Epithelial cell of prostate (primary cell): ENCODE data around the gene SLC34A1.
"Not testable (repeated sequence)": the region's sequence is repeated elsewhere in the genome, so short reads cannot be mapped to it uniquely, and the experiment has no call there.

Experiments
- DNase-seq: peaks from one replicate; pipeline ENCODE4 v3.0.0-alpha.2; 2011; ENCODE audit warnings: low read depth, low spot score
- H3K27ac ChIP-seq: fragments of 450-650 bp; 2 replicates; pipeline ENCODE4 v1.5.1; 2017; ENCODE audit warnings: mild to moderate bottlenecking

SLC34A1 gene, protein sequence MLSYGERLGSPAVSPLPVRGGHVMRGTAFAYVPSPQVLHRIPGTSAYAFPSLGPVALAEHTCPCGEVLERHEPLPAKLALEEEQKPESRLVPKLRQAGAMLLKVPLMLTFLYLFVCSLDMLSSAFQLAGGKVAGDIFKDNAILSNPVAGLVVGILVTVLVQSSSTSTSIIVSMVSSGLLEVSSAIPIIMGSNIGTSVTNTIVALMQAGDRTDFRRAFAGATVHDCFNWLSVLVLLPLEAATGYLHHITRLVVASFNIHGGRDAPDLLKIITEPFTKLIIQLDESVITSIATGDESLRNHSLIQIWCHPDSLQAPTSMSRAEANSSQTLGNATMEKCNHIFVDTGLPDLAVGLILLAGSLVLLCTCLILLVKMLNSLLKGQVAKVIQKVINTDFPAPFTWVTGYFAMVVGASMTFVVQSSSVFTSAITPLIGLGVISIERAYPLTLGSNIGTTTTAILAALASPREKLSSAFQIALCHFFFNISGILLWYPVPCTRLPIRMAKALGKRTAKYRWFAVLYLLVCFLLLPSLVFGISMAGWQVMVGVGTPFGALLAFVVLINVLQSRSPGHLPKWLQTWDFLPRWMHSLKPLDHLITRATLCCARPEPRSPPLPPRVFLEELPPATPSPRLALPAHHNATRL

DNA sequence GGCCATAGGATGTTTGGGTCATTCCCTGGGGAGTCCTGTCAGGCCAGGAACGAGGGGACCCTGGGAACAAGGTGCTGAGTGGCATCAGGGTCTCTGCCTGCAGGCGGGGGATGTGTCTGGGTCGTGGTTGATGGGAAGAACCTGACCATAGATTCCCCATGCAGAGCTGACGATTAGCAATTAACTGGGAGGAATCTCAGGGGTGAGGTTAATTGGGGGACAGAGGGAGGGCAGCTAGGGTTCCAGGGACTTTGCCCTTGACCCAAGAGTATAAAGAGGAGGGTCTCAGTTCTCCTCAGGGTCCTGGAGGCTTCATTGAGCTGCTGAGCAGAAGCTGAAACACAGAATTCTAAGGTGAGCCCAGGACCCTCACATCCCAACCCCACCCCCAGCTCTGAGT is at the start of gene SLC34A1:
TSS of gene SLC34A1 (plus strand) at position 301 of the 400 bp plus-strand sequence. CDS start 1,308 bp downstream, outside the sequence.
- no peak for DNase-seq
- H3K27ac ChIP-seq: no peak within 1 kb of the TSS

DNA sequence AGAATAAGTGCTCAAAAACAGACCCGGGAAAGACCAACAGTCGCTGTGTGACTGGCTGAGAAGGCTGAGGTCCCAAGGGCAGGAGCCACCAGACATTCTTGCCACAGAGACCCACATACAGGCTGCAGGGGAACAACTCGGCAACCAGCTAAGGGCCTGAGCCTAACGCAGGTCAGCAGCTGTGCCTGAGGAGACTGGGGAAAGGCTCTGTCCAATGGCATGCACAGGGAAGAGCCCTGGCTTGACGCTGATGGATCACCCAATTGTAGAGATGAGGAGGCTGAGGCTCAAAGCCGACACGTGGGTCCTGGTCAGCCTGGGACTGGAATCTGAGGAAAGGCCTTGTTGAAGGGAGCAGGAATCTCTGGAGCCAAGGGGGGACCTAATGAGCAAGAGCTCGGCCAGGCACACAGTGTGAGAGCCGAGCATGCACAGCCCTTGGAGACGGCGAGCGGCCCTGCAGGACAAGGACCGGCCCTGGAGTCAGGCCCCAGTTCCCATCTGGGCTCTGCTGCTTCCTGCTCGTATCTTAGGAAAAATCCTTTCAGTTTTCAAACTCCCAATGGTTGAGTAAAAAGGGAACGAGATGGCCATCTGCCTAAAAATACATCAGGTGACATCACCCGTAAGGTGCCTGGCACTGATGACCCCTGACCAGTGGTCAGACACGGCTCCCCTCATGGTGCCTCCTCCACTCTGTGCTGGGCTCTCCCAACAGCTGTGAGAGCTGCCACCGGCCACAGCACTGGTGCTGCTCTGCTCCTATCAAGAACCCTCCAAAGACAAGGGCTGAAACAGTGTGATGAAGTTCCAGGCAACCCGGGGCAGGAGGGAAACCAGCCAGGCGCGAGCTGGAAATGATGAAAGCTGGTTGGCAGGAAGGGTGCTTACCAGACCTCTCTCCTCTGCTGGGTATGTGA is 49.2 kb upstream of the SLC34A1 start:
- H3K27ac ChIP-seq: no peak overlapping the region
- DNase-seq: no peak

DNA sequence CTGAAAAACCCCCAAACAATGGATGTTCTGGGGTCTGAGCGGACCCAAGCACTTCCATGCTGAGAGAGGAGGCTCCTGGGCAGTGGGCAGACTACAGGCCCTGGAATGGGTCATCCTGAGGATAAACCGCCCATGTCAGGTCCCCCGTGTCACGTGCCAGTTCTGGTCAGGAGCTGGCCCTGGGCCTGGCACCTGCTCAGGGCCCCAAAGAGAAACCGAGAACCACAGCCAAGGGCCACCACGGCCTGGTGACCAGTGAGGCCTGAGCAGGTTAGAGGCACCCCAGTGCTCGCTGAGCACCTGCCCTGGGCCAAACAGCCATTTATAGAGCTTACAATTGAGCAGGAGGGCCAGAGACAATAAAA is 48.6 kb upstream of the SLC34A1 start:
- no peak for DNase-seq
- H3K27ac ChIP-seq: no peak overlapping the region

DNA sequence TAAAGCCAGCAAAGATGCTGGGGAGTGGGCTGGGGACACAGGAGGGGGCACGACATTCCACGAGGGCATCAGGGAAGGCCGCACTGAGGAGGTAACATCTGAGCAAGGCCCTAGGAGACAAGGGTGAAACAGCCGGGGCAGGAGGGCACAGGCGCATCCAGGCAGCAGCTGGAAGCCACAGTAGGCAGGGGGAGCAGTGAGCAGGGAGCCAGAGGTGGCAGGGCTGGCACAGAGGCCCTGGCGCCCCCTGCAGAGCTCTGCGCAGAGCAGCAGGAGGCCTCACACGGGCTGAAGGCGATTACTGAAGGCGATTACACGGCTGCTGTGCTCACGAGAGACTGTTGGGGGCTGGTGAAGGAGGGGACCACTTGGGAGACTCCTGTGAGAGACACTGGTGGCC is 48.1 kb upstream of the SLC34A1 start:
- H3K27ac ChIP-seq: no peak overlapping the region
- DNase-seq: no peak

DNA sequence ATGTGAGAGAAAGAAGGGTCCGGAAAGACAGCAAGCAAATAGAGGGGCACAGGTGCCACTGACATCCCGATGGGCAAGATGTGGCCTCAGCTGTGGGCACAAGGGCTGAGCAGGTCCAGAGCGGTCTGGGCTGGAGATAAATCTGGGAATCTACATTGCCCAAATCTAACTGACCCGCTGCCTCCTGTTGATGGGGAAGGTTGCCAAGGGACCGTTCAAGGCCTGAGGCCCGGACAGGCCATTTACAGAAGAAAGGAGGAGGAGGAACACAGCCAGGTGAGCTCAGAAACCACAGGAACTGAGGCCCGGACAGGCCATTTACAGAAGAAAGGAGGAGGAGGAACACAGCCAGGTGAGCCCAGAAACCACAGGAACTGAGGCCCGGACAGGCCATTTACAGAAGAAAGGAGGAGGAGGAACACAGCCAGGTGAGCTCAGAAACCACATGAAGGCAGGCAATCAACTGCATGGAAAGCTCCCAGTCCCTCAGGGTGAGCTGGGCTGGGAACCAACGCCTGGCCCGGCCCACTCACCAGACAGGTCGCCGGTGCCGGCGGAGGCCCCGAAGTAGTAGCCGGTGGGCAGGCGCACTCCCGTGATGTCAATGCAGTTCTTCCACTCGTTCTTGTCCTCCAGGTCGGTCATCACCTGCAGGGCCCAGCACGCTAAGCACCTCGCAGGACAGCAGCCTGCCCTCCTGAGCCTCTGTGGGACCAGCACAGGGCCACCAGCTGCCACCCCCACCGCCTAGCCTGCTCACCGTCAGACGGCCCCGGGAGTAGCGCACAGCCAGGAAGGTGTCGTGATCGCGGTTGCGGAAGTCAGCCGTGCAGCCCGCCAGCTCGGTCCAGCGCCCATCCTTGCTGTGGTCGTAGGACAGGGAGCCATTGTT is 47.4 kb upstream of the SLC34A1 start:
- no peak overlapping the region for H3K27ac ChIP-seq
- no peak for DNase-seq

DNA sequence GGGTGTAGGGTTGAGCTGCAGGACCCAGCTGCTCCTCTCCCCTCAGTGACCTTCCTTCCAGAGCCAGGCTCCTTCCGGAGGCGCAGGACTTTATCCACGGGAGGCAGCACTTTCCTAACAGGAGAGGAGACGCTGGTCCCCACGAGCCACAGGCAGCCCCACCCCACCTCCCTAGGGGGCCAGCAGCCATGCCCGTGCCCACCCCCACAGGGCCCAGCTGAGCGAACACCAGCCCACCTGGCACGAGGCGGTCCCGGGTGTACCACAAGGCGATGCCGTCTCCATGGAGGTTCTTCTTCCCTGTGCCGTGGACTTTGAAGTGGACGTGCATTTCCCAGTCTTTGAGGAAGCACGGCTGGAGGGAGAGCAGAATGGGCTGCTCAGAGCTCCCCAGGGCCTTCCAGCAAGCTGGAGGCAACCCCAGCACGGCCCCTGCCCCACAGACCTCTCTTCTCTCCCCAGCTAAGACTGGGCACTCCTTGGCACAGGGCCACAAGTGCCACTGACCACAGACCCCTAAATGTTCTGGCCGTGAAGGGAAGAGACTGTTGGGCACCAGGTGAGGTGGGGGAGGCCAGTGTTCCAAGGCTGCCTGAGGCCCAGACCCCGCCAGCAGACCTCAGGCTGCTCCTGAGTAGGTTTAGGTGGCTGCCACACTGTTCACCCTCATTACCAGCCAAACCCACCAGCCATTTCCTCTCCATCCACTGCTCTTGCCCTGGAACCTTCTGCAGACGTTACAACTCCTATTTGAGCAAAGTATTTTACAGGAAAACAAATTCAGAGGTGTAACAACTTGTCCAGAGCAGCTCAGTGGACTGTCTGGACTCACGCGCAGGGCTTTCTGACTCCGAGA is 45.8 kb upstream of the SLC34A1 start:
- no peak overlapping the region for H3K27ac ChIP-seq

DNA sequence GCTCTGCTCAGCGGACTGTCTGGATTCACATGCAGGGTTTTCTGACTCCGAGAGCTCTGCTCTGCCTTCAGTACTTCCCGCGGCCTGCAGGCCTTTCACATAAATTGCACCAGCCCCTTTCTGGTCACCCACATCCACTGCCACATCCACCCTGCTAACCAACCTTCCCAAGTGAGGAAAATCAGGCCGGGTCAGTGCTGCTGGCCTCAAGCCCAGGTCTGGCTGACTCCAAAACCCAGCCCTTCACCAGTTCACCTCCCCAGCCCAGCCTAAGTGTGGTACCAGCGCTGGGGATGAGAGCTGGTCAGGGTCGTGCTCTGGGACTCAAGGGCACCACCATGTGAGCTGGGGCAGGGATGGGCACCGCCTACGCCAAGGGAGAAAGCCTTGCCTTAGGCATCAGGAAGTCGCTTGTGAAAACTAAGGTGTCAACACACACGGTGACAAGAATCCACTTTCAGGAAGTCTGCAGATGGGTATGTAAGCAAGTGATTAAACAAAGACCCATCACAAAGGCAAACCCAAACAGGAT is 45.1 kb upstream of the SLC34A1 start:
- no peak for DNase-seq
- H3K27ac ChIP-seq: no peak overlapping the region

More for the DNA sequence above, 45.8 kb upstream of the SLC34A1 start:
- DNase-seq: no peak

DNA sequence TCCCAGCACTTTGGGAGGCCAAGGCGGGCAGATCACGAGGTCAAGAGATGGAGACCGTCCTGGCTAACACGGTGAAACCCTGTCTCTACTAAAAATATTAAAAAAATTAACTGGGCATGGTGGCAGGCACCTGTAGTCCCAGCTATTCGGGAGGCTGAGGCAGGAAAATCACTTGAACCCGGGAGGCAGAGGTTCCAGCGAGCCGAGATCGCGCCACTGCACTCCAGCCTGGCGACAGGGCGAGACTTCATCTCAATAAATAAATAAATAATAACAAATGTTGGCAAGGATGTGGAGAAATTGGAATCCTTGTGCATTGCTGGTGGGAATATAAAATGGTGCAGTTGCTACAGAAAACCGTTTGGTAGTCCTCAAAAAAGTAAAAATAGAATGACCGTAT is 41.2 kb upstream of the SLC34A1 start:
- not testable (repeated sequence) for DNase-seq, H3K27ac ChIP-seq

DNA sequence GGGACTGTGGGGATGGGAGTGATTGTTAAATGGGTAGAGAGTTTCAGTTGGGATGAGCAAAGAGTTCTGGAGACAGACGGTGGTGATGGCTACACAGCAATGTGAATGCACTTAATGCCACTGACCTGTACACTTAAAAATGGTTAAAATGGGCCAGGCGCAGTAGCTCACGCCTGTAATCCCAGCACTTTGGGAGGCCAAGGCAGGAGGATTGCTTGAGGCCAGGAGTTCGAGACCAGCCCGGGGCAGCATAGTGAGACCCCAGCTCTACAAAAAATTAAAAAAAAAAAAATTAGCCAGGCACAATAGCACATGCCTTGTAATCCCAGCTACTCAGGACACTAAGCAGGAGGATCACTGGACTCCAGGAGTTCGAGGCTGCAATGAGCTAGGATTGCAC is 40.5 kb upstream of the SLC34A1 start:
- no peak overlapping the region for H3K27ac ChIP-seq
- no peak for DNase-seq

DNA sequence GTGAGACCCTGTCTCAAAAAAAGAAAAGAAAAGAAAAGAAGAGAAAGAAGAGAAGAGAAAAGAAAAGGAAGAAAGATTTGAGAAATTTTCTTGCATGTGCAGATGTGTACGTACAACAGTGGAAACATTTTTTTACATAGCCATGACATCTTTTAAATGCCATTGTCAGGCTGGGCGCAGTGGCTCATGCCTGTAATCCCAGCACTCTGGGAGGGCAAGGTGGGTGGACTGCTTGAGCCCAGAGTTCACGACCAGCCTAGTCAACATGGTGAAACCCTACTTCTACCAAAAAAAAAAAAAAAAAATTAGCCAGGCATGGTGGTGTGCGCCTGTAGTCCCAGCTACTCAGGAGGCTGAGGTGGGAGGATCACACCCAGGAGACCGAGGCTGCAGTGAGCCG is 39.3 kb upstream of the SLC34A1 start:
- DNase-seq: no peak
- no peak overlapping the region for H3K27ac ChIP-seq

DNA sequence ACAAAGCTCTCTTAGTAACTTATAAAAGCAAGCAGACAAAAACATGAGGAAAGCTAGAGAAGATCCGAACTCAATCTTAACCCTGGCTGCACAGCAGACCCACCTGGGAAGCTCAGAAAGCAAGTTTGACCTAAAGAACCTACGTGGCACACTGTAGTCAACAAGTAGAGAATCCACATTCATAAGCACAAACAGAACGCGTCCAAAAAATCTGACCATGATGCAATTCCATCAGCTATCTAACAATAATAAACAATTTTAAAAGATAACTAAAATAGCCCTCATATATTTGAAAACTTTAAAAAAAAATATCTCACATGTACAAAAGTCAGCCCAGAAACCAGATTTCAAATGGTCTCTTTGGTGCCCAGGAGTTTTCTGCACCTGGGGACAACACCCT is 37.4 kb upstream of the SLC34A1 start:
- no peak for DNase-seq
- H3K27ac ChIP-seq: no peak overlapping the region

DNA sequence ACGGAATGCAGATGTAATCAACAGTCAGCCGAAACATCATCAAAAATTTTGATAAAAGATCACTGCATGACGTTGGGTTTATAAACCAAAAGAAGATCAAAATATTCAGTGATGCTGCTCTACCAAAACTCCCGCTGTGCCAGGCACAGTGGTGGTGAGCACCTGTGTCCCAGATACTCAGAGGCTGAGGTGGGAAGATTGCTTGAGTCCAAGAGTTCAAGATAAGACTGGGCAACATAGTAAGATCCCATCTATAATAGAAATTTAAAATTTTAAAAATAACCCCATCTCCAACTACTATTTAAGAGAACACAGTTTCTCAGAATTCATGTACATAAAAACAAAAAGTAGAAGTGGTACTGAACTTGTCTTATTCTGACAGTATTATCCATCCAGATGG is 36.5 kb upstream of the SLC34A1 start:
- no peak overlapping the region for H3K27ac ChIP-seq
- DNase-seq: no peak

DNA sequence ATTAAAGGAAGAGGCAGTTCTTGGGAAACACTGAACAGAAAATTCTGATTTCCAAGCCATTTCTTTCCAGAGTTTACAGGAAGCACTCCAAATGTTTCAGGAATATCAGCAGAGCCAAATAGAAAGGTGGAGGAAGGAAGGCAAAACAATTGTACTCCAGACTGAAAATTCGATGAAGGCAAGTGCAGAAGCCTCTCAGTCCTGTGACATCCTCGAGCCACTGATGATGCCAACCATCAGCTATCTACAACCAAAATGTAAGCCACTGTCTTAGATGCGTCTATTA is 34.9 kb upstream of the SLC34A1 start:
- DNase-seq: no peak
- H3K27ac ChIP-seq: no peak overlapping the region

DNA sequence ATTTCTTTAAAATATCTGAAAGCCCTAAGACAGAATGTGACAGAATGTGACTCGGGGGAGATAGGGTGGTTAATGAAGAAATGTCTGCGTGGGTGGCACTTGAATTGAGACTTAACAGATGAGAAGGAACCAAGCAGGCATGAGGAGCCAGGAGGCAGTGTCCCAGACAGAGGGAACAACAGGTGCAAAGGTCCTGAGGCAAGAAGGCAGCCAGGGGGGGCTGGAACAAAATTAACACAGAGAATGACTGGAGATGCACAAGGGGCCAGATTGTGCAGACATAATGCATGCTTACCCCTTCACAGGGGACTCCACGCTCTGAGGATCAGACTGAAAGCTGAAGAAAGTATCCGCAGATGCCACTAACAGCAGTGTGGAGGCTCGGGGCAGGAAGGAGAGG is 34.5 kb upstream of the SLC34A1 start:
- H3K27ac ChIP-seq: no peak overlapping the region
- DNase-seq: no peak

DNA sequence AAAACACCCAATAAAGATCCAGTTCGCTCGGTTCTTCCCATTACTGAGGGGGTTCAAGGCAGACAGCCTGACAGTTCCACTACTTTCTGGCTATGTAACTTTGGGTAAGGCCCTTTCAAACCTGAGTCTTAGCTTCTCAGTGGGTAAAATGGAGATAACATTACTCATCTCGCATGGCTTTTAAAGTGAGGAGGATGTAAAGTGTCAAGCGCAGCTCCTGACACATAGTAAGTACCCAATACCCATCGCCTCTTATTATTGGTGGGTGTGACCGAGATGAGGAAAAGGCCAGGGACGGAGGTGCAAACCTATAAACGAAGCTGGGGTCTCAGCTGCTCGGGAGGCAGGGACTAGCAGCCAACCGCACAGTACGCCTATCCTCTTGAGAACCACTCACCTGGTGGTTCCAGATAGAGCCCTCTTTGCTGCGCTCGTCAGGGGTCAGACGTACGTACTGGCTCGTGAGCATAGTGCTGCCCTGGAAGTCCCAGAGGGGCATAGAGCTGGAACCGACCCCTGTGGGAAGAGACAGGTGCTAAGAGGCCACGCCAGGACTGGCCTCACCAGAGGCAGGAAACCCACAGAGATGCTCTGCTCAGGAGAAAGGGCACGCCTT is 33.4 kb upstream of the SLC34A1 start:
- DNase-seq: no peak
- H3K27ac ChIP-seq: peak overlapping the region; percentile 93

DNA sequence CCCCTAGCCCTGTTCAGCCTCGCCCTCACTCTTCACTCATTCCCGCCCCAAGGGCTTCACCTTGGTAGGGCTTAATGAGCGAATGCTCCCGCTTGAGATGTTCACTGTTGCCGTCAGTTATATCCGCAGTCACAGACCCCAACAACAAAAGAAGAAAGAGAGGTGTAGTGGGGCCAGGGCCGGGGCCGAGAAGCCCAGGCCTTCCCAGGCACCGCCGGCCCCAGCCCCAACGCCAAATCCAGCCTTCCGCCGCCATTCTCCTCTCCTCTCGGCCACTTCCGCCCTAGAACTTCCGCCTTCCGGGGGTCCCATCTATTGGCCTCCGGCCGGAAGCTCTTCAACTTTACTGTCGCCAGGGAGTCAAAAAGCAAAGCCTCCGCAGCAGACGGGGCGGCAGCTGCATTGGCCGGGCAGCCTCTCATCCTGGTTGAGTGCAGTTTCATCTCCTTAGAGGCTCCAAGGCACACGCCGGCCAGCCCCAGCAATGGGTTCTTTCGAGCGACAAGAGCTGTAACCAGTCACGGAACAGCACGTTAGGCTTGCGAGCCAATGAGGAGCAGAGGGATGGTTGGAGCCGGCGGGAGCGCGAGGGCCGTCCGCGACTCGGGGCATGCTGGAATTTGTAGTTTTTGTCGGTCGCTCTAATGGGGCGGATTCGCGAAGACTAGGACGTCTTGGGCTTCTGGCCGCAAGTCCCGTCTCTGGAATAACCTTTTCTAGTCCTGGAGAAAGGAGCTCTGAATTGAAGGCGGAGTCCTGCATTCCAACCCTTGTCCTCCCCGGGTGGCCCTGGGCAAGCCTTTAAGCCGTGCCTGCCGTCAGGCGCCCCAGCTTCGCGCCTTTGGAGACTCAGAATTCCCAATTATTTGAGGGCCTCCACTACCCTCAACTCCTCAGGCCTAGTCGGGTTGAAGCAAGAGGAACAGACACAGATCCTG is 32.6 kb upstream of the SLC34A1 start, which contains the start of gene LMAN2:
TSS of gene LMAN2 (minus strand) at position 277 of the 938 bp plus-strand sequence. CDS start at position 256, 21 bp downstream.
- peak within 1 kb of the TSS; percentile 93 for H3K27ac ChIP-seq

DNA sequence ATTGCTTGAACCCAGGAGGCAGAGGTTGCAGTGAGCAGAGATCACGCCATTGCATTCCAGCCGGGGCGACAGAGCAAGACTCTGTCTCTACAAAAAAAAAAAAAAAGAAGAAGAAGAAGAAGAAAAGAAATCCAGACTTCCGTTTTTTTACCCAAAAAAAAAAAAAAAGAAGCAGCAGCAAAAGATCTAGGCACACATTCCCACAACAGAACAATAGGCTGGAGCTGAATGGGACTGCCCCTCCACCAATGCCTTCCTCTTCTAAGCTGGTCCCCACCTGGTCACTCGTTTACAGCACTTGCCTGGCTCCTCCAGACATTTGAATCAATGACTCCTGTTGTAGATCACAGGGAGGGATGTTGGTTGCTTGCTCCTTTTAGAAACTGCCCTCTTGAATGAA is 31.1 kb upstream of the SLC34A1 start:
- H3K27ac ChIP-seq: no peak overlapping the region

More for the DNA sequence above, 32.6 kb upstream of the SLC34A1 start, which contains the start of gene LMAN2:
- peak; percentile 77 for DNase-seq

More for the DNA sequence above, 31.1 kb upstream of the SLC34A1 start:
- no peak for DNase-seq
